GM12875 (cell line): Measurements from ENCODE around the gene RALGDS.
"Not testable (repeated sequence)": the region's sequence is repeated elsewhere in the genome, so short reads cannot be mapped to it uniquely, and the experiment has no call there.

Experiments
- H3K4me3 ChIP-seq: one replicate; pipeline ENCODE4 v1.5.1; 2011; ENCODE audit warnings: low read depth, low read length, control low read depth
- CTCF ChIP-seq: IDR thresholded peaks from 2 replicates; pipeline ENCODE4 v1.5.1; 2011; ENCODE audit warnings: low read depth, mild to moderate bottlenecking, control low read depth, inconsistent platforms, low read length, moderate library complexity, borderline replicate concordance; ENCODE audit not compliant: insufficient read depth

RALGDS gene

GRCh38 chr9:133101356-133102189 is 19.5 kb downstream of the RALGDS start:
- no peak overlapping the region for H3K4me3 ChIP-seq
- TF ChIP-seq CTCF = no peak

GRCh38 chr9:133100506-133101355 is 20.3 kb downstream of the RALGDS start:
- no peak for TF ChIP-seq CTCF
- no peak overlapping the region for H3K4me3 ChIP-seq

GRCh38 chr9:133099726-133100505 is 21.1 kb downstream of the RALGDS start:
- no peak for TF ChIP-seq CTCF
- H3K4me3 ChIP-seq = no peak overlapping the region

- no peak overlapping the region for H3K4me3 ChIP-seq
- no peak for TF ChIP-seq CTCF
These were observed 22.2 kb downstream of the RALGDS start for GRCh38 chr9:133098871-133099270.

- H3K4me3 ChIP-seq = no peak overlapping the region
- no peak for TF ChIP-seq CTCF
These were observed 22.8 kb downstream of the RALGDS start for GRCh38 chr9:133098104-133098754.

- no peak overlapping the region for H3K4me3 ChIP-seq
- no peak for TF ChIP-seq CTCF
These were observed 26.1 kb downstream of the RALGDS start for GRCh38 chr9:133094842-133095393.

- not testable (repeated sequence) for H3K4me3 ChIP-seq
These were observed 26.7 kb downstream of the RALGDS start for GRCh38 chr9:133094351-133094750.
